Measurements from ENCODE around the gene FMO1. TPM values are rescaled to one million over a fixed set of nuclear protein-coding genes. Genes with fewer than 3 reads are reported as not detected.
"Not testable (repeated sequence)": the region's sequence is repeated elsewhere in the genome, so short reads cannot be mapped to it uniquely, and the experiment has no call there.

The FMO1 gene
- total RNA-seq, 1 experiment from 2014 or later: not detected

DNA sequence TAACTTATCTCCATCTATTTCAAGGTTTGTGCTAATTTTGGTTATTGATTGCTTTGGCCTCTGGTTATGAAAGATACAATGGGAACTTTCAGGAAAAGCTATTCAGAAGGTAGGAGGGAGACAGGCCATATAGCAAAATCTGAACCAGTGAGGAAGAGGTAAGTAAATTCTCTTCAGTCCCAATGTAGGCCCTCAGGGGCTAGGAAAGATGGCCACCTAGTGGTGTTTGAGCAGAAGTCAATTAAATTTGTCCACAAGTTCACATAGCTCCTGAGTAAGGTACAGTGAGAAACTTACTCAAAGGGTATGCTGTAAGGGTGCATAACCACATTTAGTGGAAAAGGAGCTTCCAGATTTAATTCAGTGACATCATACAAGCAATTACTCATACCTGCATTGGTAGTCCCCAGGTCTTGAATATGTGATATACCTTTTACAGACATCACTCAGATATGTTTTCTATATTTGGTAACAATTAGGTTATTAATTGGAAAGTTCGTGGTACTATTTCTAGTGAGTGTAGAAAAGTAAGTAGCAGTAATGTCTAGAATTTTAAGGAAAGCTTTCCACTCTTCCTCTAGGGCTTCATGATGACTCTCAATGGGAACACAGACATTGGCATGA is 21.4 kb upstream of the FMO1 start:
- DNase-seq: peak; percentile 83
- Histone ChIP-seq H3K27ac (ENCODE audit: low read length) (no peak overlapping the region), H3K27me3 (ENCODE audit: low read length) (peaks cover 20% of the 10 kb centered on the region), H3K4me1 (ENCODE audit: insufficient read depth, low read length) (no peaks in the 10 kb centered on the region), H4K20me1 (ENCODE audit: low read length) (no peaks in the 10 kb centered on the region), H3K9ac (ENCODE audit: low read length) (no peak overlapping the region), H3K9me2 (replicated peaks; ENCODE audit: low read length) (no peaks in the 10 kb centered on the region), H3K4me2 (ENCODE audit: low read length) (no peak overlapping the region), H3K79me2 (ENCODE audit: low read length) (no peaks in the 10 kb centered on the region), H3K9me3 (ENCODE audit: low read length) (no peaks in the 10 kb centered on the region), H3K4me3 (ENCODE audit: low read length) (no peak overlapping the region), H2AFZ (ENCODE audit: low read length) (no peak overlapping the region), H3K36me3 (ENCODE audit: low read depth, low read length) (no peaks in the 10 kb centered on the region), H3F3A (ENCODE audit: low read length, unreplicated experiment) (no peaks in the 10 kb centered on the region)
- TF ChIP-seq, protein P1, sequence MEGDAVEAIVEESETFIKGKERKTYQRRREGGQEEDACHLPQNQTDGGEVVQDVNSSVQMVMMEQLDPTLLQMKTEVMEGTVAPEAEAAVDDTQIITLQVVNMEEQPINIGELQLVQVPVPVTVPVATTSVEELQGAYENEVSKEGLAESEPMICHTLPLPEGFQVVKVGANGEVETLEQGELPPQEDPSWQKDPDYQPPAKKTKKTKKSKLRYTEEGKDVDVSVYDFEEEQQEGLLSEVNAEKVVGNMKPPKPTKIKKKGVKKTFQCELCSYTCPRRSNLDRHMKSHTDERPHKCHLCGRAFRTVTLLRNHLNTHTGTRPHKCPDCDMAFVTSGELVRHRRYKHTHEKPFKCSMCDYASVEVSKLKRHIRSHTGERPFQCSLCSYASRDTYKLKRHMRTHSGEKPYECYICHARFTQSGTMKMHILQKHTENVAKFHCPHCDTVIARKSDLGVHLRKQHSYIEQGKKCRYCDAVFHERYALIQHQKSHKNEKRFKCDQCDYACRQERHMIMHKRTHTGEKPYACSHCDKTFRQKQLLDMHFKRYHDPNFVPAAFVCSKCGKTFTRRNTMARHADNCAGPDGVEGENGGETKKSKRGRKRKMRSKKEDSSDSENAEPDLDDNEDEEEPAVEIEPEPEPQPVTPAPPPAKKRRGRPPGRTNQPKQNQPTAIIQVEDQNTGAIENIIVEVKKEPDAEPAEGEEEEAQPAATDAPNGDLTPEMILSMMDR (conservative IDR thresholded peaks at IDR 0.05; ENCODE audit: low read depth, low read length): peak; percentile 96
- no peak for TF ChIP-seq EZH2phosphoT487 (IDR thresholded peaks at IDR 0.05; ENCODE audit: borderline replicate concordance, low read length)
- no TSS peak for BruUV-seq (replicated peaks)
- intact Hi-C loops (cut with micrococcal nuclease): loop anchor here (1.0 kb wide), 2 partner anchors 146 to 260 kb away; no protein-coding TSS in a partner anchor
- POLR2A ChIA-PET (ENCODE audit: unreplicated experiment): no interaction called here
- CTCF ChIA-PET: interaction anchor here (0.6 to 1.6 kb wide), 6 partner anchors 18 to 646 kb away, joined by 3 to 27 read pairs (median 6); partner anchors contain the start of gene FMO4
- peak; percentile 91 for ATAC-seq

GRCh38 chr1:171231326-171231725 is 17.0 kb upstream of the FMO1 start:
- H3K4me3 ChIP-seq (ENCODE audit: low read length): no peak overlapping the region
- ChIA-PET CTCF (no interaction called here), POLR2A (ENCODE audit: unreplicated experiment) (interaction anchor here (0.6 kb wide), 1 partner anchor 23 kb away, joined by 3 read pairs; no protein-coding TSS in a partner anchor)
- intact Hi-C loops (cut with micrococcal nuclease): no loop called here
- H3K4me1 ChIP-seq (ENCODE audit: insufficient read depth, low read length): no peaks in the 10 kb centered on the region
- no peak overlapping the region for H2AFZ ChIP-seq (ENCODE audit: low read length)
- H3K9me3 ChIP-seq (ENCODE audit: low read length): no peaks in the 10 kb centered on the region
- no peaks in the 10 kb centered on the region for H3K9me2 ChIP-seq (replicated peaks; ENCODE audit: low read length)
- H3K9ac ChIP-seq (ENCODE audit: low read length): no peak overlapping the region
- H3K27me3 ChIP-seq (ENCODE audit: low read length): peaks cover 24% of the 10 kb centered on the region
- H3K79me2 ChIP-seq (ENCODE audit: low read length): no peaks in the 10 kb centered on the region
- H3F3A ChIP-seq (ENCODE audit: low read length, unreplicated experiment): no peaks in the 10 kb centered on the region
- no peaks in the 10 kb centered on the region for H4K20me1 ChIP-seq (ENCODE audit: low read length)
- no TSS peak for BruUV-seq (replicated peaks)
- DNase-seq (no peak), ATAC-seq (no peak)
- TF ChIP-seq, protein P1 (conservative IDR thresholded peaks at IDR 0.05; ENCODE audit: low read depth, low read length): no peak
- TF ChIP-seq EZH2 (IDR thresholded peaks at IDR 0.05; ENCODE audit: low read length, unreplicated experiment): no peak
- no peak for TF ChIP-seq EZH2phosphoT487 (IDR thresholded peaks at IDR 0.05; ENCODE audit: borderline replicate concordance, low read length)
- no peaks in the 10 kb centered on the region for H3K36me3 ChIP-seq (ENCODE audit: low read depth, low read length)
- no peak overlapping the region for H3K27ac ChIP-seq (ENCODE audit: low read length)
- no peak overlapping the region for H3K4me2 ChIP-seq (ENCODE audit: low read length)

- ChIA-PET POLR2A (ENCODE audit: unreplicated experiment) (no interaction called here), CTCF (no interaction called here)
- Histone ChIP-seq H3K27me3 (ENCODE audit: low read length) (peaks cover 28% of the 10 kb centered on the region), H3K79me2 (ENCODE audit: low read length) (no peaks in the 10 kb centered on the region), H3F3A (ENCODE audit: low read length, unreplicated experiment) (no peaks in the 10 kb centered on the region), H3K27ac (ENCODE audit: low read length) (no peak overlapping the region), H3K9me2 (replicated peaks; ENCODE audit: low read length) (no peaks in the 10 kb centered on the region), H3K4me3 (ENCODE audit: low read length) (no peak overlapping the region), H3K9ac (ENCODE audit: low read length) (no peak overlapping the region), H2AFZ (ENCODE audit: low read length) (no peak overlapping the region), H3K36me3 (ENCODE audit: low read depth, low read length) (no peaks in the 10 kb centered on the region), H3K9me3 (ENCODE audit: low read length) (no peaks in the 10 kb centered on the region), H3K4me2 (ENCODE audit: low read length) (no peak overlapping the region), H4K20me1 (ENCODE audit: low read length) (no peaks in the 10 kb centered on the region), H3K4me1 (ENCODE audit: insufficient read depth, low read length) (no peaks in the 10 kb centered on the region)
- DNase-seq: no peak
- no TSS peak for BruUV-seq (replicated peaks)
- intact Hi-C loops (cut with micrococcal nuclease): no loop called here
- no peak for ATAC-seq
- TF ChIP-seq EZH2phosphoT487 (IDR thresholded peaks at IDR 0.05; ENCODE audit: borderline replicate concordance, low read length) (no peak), EZH2 (IDR thresholded peaks at IDR 0.05; ENCODE audit: low read length, unreplicated experiment) (no peak)
- TF ChIP-seq, protein P1 (conservative IDR thresholded peaks at IDR 0.05; ENCODE audit: low read depth, low read length): no peak
Observed at GRCh38 chr1:171233183-171233582, 15.1 kb upstream of the FMO1 start.

GRCh38 chr1:171236231-171236630 is 12.1 kb upstream of the FMO1 start:
- ATAC-seq; H3K36me3 ChIP-seq (ENCODE audit: low read depth, low read length): not testable (repeated sequence)

More at GRCh38 chr1:171236231-171236630, 12.1 kb upstream of the FMO1 start:
- H2AFZ ChIP-seq (ENCODE audit: low read length); H3K9me3 ChIP-seq (ENCODE audit: low read length); H3K27ac ChIP-seq (ENCODE audit: low read length); H3K4me2 ChIP-seq (ENCODE audit: low read length); CTCF ChIA-PET; H3K79me2 ChIP-seq (ENCODE audit: low read length); H3K4me1 ChIP-seq (ENCODE audit: insufficient read depth, low read length); H4K20me1 ChIP-seq (ENCODE audit: low read length); intact Hi-C loops (cut with micrococcal nuclease); H3K9me2 ChIP-seq (replicated peaks; ENCODE audit: low read length); POLR2A ChIA-PET (ENCODE audit: unreplicated experiment); H3K9ac ChIP-seq (ENCODE audit: low read length); DNase-seq; BruUV-seq (replicated peaks); H3K4me3 ChIP-seq (ENCODE audit: low read length); H3F3A ChIP-seq (ENCODE audit: low read length, unreplicated experiment): not testable (repeated sequence)
- H3K27me3 ChIP-seq (ENCODE audit: low read length): peaks cover 24% of the 10 kb centered on the region
